GM19043 (cell line): ENCODE data around the gene NKX6-2.

Experiments used
- ATAC-seq: cut with Tn5 transposase; IDR thresholded peaks from one replicate; pipeline ENCODE4 v1.9.1; 2021; ENCODE audit warnings: low read depth; ENCODE audit not compliant: unreplicated experiment

The NKX6-2 gene

GRCh38 chr10:132762267-132762666 lies 23.7 kb downstream of the NKX6-2 start:
- no peak for ATAC-seq

DNA sequence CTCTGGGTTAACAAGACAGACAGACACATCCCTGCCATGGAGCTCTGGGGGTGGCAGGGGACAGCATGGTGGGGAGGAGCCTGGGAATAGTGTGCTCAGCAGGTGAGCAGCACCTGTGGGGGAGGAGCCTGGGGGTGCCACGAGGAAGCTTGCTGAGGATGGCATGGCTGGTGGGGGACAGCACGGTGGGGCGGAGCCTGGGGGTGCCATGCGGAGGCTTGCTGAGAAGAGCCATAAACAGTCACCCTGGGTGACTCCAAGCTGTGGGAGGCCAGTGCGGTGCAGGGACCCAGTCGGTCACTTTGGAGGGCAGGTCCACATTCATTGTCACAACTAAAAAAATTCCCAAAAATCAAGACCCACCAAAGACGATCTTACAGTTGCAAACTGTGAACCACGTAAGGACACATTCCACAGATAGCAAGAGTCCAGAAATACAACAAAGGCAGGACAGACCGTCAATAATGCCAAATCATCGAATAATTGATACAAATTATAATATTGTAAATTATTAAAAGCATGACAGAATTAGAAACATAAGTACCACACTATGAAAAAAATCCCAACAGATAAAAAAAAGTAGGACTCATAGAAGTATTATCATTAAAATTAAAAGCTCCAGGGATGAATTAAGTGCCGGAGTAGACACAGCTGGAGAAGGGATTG lies 24.4 kb downstream of the NKX6-2 start:
- ATAC-seq: no peak

DNA sequence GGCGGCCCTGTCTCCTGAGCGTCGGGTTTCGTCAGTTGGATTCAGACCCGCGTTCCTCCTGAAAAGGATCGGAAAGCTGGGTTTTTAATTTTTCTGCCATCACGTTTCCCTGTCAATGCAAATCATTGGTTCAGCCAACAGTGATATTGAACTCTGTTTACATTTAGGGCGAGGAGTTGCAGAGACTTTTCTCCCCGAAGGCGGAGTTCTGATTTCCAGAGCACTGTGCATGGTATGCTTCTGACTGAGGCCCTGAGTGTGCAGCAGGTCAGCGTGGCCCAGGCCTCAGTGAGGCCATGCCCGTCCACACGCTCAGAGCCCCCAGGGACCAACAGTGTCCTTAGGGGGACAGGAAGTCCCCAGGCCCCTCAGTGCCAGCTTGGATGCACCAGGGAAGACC lies 27.1 kb downstream of the NKX6-2 start:
- ATAC-seq: no peak

GRCh38 chr10:132757171-132757570 lies 28.8 kb downstream of the NKX6-2 start:
- no peak for ATAC-seq

GRCh38 chr10:132756591-132756990 lies 29.4 kb downstream of the NKX6-2 start:
- ATAC-seq: no peak

DNA sequence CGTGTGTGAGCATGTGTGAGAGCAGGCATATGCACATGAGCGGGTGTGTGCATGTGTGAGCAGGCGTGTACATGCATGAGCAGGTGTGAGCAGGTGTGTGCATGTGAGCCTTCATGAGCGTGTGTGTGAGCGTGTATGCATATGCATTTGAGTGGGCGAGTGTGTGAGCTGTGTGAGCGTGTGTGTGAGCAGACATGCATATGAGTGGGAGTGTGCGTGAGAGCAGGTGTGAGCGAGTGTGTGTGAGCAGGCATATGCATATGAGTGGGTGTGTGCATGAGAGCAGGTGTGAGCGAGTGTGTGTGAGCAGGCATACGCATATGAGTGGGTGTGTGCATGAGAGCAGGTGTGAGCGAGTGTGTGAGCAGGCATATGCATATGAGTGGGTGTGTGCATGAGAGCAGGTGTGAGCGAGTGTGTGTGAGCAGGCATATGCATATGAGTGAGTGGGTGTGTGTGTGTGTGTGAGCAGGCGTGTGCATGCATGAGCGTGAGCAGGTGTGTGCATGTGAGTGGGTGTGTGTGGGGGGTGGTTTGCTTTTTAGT lies 30.7 kb downstream of the NKX6-2 start:
- no peak for ATAC-seq

DNA sequence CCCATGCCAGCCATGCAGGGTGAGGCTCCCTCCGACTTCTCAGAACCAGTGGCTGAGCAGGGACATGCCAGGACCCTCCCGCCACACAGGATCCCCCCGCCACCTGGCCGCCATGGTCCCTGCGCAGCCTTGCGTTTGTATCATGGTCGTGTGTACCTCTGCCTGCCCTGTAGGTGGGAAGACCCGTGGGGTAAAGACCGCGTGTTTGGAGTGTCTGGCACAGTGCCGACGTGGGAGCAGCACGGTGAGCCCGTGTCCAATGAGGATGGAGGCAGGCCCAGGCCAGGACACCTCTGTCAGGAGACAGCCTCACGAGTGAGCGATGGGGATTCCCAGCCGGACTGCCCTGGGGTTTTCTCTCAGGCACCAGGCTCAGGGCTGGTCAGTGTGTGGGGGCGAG lies 31.9 kb downstream of the NKX6-2 start:
- ATAC-seq: no peak

GRCh38 chr10:132753596-132753995 lies 32.4 kb downstream of the NKX6-2 start:
- no peak for ATAC-seq

DNA sequence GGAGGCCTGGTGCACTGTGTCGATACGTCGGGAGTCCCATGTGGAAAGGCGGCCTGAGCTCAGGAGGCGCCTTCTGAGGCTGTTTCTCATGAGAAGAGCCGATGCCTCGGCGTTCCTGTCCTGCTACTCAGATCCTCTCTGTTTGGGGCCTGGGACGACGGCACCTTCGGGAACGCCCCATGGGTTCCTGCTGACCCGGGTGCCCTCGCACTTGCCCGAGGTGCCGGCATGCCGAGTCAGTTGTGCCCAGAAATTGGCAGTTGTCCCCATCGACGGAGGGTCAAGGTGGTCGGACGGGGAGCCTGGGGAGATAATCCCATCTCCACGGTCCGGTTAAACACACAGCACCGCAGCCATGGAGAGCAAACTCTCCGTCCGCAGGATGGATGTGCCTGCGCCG lies 33.0 kb downstream of the NKX6-2 start:
- no peak for ATAC-seq

DNA sequence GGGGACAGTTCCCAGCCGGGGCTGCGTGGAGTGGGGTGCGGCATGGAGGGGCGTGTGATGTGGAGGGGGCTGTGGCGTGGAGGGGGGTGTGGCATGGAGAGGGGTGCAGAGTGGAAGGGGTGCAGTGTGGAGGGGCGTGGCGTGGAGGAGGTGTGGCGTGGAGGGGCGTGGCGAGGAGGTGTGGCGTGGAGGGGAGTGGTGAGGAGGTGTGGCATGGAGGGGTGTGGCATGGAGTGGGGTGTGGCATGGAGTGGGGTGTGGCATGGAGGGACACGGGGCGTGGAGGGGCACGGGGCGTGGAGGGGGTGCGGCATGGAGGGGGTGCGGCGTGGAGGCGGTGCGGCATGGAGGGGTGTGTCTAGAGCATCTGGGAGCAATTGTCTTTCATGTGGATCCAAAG lies 33.6 kb downstream of the NKX6-2 start:
- no peak for ATAC-seq

GRCh38 chr10:132750936-132751335 lies 35.0 kb downstream of the NKX6-2 start:
- ATAC-seq: no peak

DNA sequence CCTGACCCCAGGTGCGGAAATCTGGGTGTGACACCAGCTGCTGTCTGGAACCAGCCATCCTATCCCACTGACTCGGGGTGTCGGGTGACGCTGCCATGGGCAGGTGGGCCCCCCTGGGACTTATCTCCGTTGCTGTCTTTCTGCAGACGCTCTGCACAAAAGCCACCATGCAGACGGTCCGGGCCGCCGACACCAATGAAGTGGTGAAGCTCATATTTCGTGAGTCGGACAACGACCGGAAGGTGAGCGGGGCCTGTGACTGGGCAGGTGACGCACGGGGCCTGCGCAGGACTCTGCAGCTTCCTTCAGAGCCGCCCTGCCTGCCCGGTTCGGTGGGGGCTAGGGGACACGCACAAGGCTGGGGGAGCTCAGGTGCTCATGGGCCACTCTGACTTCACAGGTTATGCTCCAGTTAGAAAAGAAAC lies 36.6 kb downstream of the NKX6-2 start:
- ATAC-seq: no peak

GRCh38 chr10:132748545-132749370 lies 37.2 kb downstream of the NKX6-2 start:
- ATAC-seq: no peak

DNA sequence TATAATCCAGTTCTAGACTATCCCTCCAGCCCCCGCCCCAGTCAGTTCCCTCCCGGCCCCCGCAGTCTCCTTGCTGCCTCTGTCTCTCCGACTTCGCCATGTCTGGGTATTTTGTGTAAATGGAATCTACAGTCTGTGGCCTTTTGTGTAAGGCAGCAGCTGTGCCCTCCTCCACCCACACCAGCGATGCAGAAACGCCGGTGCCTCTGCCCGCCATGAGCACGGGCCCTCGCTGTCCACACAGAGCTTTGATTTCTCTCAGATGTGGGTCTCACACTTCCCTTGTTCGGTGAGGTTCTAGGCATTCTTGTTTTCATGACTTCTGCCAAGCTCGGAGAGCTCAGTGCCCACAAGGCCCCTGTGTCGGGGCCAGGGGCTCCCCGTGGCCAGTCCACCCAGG lies 37.8 kb downstream of the NKX6-2 start:
- ATAC-seq: no peak

- no peak for ATAC-seq
Observed at GRCh38 chr10:132746801-132747625, 38.9 kb downstream of the NKX6-2 start.

- no peak for ATAC-seq
Observed at GRCh38 chr10:132746386-132746785, 39.6 kb downstream of the NKX6-2 start.

- no peak for ATAC-seq
Observed at GRCh38 chr10:132745971-132746370, 40.0 kb downstream of the NKX6-2 start.

- no peak for ATAC-seq
Observed at GRCh38 chr10:132745511-132745910, 40.4 kb downstream of the NKX6-2 start.

DNA sequence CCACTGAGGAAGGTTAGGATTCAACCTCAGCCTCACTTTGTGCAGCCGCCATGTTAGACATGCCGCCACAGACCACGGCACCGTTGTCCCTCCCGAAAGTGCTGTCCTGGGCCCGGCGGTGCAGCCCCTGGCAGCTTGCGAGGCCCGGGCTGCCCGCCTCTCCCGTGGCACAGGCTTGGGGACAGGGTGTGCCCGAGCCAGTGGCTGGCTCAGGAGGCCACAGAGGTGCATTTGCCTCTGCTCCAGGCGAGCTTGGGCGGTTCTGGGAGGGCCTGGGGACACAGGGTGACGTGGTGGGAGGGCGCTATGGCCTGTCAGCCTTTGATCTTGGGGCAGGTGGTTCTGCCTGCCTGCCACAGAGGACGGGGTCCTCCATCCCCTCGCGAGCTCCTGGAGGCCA lies 41.1 kb downstream of the NKX6-2 start:
- ATAC-seq: no peak

DNA sequence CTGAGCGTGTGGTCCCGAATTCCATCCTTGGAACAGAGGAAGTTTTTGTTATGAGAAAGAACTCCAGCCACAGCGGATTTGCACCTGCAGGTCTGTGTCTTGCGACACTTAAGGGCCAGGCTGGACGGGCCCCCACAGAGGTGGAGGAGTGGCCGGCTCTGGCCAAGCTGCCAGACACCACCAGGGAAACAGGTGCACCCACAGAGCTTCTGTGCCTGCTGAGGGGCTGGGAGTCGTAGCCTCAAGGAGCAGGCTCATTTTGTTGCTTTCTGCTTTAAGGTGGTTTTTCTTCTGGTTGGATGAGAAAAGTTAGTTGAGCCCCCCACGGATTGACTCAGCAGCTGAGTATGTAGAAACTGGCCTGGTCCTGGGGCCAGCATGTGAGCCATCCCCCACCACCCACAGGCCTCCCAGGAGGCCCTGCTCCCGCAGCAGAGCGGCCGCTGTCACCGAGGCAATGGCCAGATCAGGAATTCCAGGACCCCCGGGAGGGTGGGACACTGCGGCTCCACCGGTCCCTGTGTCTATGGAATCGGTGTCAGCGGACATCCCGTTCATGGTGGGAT lies 41.9 kb downstream of the NKX6-2 start:
- ATAC-seq: no peak
